GM23338 (cell line): ENCODE data around the gene PEPD. TPM values are rescaled to one million over a fixed set of nuclear protein-coding genes. Genes with fewer than 3 reads are reported as not detected.

Experiments
- ATAC-seq: fragments of 200-7000 bp; cut with Tn5 transposase; 3 replicates; pipeline ENCODE4 v1.9.1; 2020
- DNase-seq: peaks from one replicate; pipeline ENCODE4 v3.0.0-alpha.2; 2015; ENCODE audit warnings: low spot score
- H2AFZ ChIP-seq: fragments of 200-600 bp; sonication (generic); 2 replicates; pipeline ENCODE4 v1.8.0; 2016; ENCODE audit warnings: antibody characterized with exemption, mild to moderate bottlenecking, moderate library complexity
- H3F3A ChIP-seq: fragments of 200-600 bp; sonication (generic); replicated peaks from 2 replicates; pipeline ENCODE4 v1.8.0; 2017; ENCODE audit warnings: antibody characterized with exemption, mixed run types, low read depth
- H3K27ac ChIP-seq: fragments of 200-600 bp; sonication (generic); 2 replicates; pipeline ENCODE4 v1.6.1; 2016; ENCODE audit warnings: low read depth
- H3K27me3 ChIP-seq: fragments of 200-600 bp; sonication (generic); 2 replicates; pipeline ENCODE4 v1.8.0; 2016; ENCODE audit warnings: mild to moderate bottlenecking, mixed run types, moderate library complexity; ENCODE audit not compliant: insufficient read depth
- H3K36me3 ChIP-seq: fragments of 200-600 bp; sonication (generic); 2 replicates; pipeline ENCODE4 v1.8.0; 2016; ENCODE audit warnings: mild to moderate bottlenecking; ENCODE audit not compliant: insufficient read depth
- H3K4me1 ChIP-seq: fragments of 200-600 bp; sonication (generic); 2 replicates; pipeline ENCODE4 v1.8.0; 2016; ENCODE audit warnings: mild to moderate bottlenecking, moderate library complexity; ENCODE audit not compliant: insufficient read depth
- H3K4me2 ChIP-seq: fragments of 200-600 bp; sonication (generic); 2 replicates; pipeline ENCODE4 v1.7.1; 2017; ENCODE audit warnings: mixed run types
- H3K4me3 ChIP-seq: fragments of 200-600 bp; sonication (generic); 2 replicates; pipeline ENCODE4 v1.6.1; 2016; ENCODE audit warnings: mixed run types
- H3K79me2 ChIP-seq: fragments of 200-600 bp; sonication (generic); replicated peaks from 2 replicates; pipeline ENCODE4 v1.8.0; 2017; ENCODE audit warnings: mild to moderate bottlenecking; ENCODE audit not compliant: insufficient read depth
- H3K9me2 ChIP-seq: fragments of 200-600 bp; sonication (generic); 2 replicates; pipeline ENCODE4 v1.8.0; 2017; ENCODE audit not compliant: insufficient read depth
- H4K20me1 ChIP-seq: fragments of 200-600 bp; sonication (generic); replicated peaks from 2 replicates; pipeline ENCODE4 v1.8.0; 2017; ENCODE audit warnings: mild to moderate bottlenecking; ENCODE audit not compliant: insufficient read depth
- H3K27ac Mint-ChIP-seq: 2 replicates; pipeline ENCODE4 v1.8.0; 2020; ENCODE audit warnings: inconsistent platforms, mild to moderate bottlenecking, moderate library complexity, mixed read lengths
- H3K27me3 Mint-ChIP-seq: 3 replicates; pipeline ENCODE4 v1.8.0; 2022; ENCODE audit warnings: low read depth, mild to moderate bottlenecking, moderate library complexity, mixed read lengths, inconsistent platforms; ENCODE audit not compliant: insufficient read depth, poor library complexity
- H3K36me3 Mint-ChIP-seq: 3 replicates; pipeline ENCODE4 v1.8.0; 2021; ENCODE audit warnings: low read depth, mild to moderate bottlenecking, inconsistent platforms, moderate library complexity, mixed read lengths
- H3K4me1 Mint-ChIP-seq: 3 replicates; pipeline ENCODE4 v1.8.0; 2020; ENCODE audit warnings: mild to moderate bottlenecking, inconsistent platforms, mixed read lengths
- H3K4me3 Mint-ChIP-seq: 3 replicates; pipeline ENCODE4 v1.8.0; 2021; ENCODE audit warnings: moderate library complexity, mild to moderate bottlenecking, inconsistent platforms, mixed read lengths
- H3K9me3 Mint-ChIP-seq: 3 replicates; pipeline ENCODE4 v1.8.0; 2020; ENCODE audit warnings: moderate library complexity, mild to moderate bottlenecking, inconsistent platforms, mixed read lengths
- ETS1 ChIP-seq: IDR thresholded peaks from 2 replicates; pipeline ENCODE4 v1.6.1; 2016; ENCODE audit warnings: antibody characterized with exemption
- EZH2 ChIP-seq: fragments of 200-600 bp; sonication (generic); IDR thresholded peaks from one replicate; pipeline ENCODE4 v1.8.0; 2017; ENCODE audit warnings: antibody characterized with exemption, mild to moderate bottlenecking, low read depth; ENCODE audit not compliant: unreplicated experiment
- EZH2phosphoT487 ChIP-seq: fragments of 200-600 bp; sonication (generic); IDR thresholded peaks from one replicate; pipeline ENCODE4 v1.8.1; 2018; ENCODE audit warnings: antibody characterized with exemption; ENCODE audit not compliant: unreplicated experiment
- JUNB ChIP-seq: IDR thresholded peaks from one replicate; pipeline ENCODE4 v1.6.1; 2016; ENCODE audit warnings: antibody characterized with exemption; ENCODE audit not compliant: unreplicated experiment
- NANOG ChIP-seq: IDR thresholded peaks from 2 replicates; pipeline ENCODE4 v1.6.1; 2016; ENCODE audit warnings: antibody characterized with exemption, borderline replicate concordance
- POLR2AphosphoS5 ChIP-seq: IDR thresholded peaks from 2 replicates; pipeline ENCODE4 v1.6.1; 2016; ENCODE audit warnings: antibody characterized with exemption, low read depth
- REST ChIP-seq: IDR thresholded peaks from one replicate; pipeline ENCODE4 v1.6.1; 2018; ENCODE audit warnings: antibody characterized with exemption; ENCODE audit not compliant: unreplicated experiment
- ZNF114 ChIP-seq: fragments of 250-450 bp; sonication (Bioruptor Pico); IDR thresholded peaks from 2 replicates; pipeline ENCODE4 v1.5.0; 2020; ENCODE audit warnings: mild to moderate bottlenecking, moderate library complexity
- ZNF331 ChIP-seq: fragments of 250-450 bp; sonication (Bioruptor Pico); IDR thresholded peaks from 2 replicates; pipeline ENCODE4 v1.5.0; 2020; ENCODE audit warnings: low read depth, mild to moderate bottlenecking, moderate library complexity
- polyA plus RNA-seq: library from polyadenylated mRNA; unstranded; fragments of >200 nt; fragmentation: Nextera tagmentation; extraction: Ambion mirVana; gene quantifications from 2 replicates; pipeline ENCODE4 v1.2.1, GENCODE V29; 2016
- total RNA-seq: library from RNA; depleted of rRNA; stranded (reverse); fragments of >200 nt; shearing (Covaris generic); gene quantifications from 2 replicates; pipeline ENCODE4 v1.2.3, GENCODE V29; 2014
- TF ChIP-seq, protein P1 (sequence below), 2 experiments: fragments of 200-600 bp in 1 of 2; sonication (generic) in 1 of 2; conservative IDR thresholded peaks; 2 replicates each; pipeline versions ENCODE4 v1.5.1 to v1.6.1; 2016 to 2017; ENCODE audit warnings: antibody characterized with exemption in 2 of 2, low read depth in 2 of 2, mild to moderate bottlenecking in 2 of 2, moderate library complexity in 1 of 2
- TF ChIP-seq, protein P2 (sequence below): fragments of 250-450 bp; sonication (Bioruptor Pico); IDR thresholded peaks from 2 replicates; pipeline ENCODE4 v1.5.0; 2020; ENCODE audit warnings: mild to moderate bottlenecking, moderate library complexity

PEPD gene
- total and polyA plus RNA-seq, 2 experiments from 2014 or later = 81.7 to 89.2 TPM

DNA sequence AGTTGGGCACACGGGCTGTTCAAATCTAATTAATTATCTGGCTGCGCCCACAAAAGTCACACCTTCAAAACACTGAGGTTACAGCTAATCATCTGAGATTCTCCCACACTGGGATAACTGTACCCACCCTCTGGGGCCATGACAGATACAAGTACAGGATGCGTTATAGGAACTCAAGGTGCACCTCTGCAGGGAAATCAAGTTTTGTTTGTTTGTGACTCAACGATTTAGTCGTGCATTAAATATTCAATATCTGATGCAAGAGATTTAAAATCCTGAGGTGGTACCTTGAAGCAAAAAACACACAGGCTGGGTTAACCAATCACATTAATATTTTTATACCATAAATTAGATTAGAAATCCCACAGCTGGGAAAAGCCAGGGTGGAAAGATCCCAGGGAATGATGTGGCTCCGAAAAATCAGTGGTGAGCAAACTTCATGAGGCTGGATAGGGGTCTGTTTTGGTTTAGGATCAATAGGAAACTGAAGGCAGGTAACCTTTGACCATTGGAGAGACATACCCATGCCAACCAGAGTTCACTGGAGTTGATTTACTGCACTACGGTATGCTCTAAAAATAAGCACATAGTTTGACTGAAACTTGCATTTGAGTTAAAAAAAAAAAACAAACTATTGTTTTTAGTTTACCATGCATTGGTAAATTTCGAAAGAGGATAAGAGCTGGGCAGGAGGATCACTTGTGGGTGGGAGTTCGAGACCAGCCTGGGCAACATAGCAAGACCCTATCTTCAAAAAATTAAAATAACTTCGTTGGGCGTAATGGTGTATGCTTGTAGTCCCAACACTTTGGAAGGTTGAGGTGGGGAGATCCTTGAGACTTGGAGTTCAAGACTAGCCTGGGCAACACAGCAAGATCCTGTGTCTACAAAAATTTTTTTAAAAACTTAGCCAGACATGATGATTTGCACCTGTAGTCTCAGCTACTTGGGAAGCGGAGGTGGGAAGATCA, 172.0 kb downstream of the PEPD start:
- Histone ChIP-seq H3K4me2 (no peak overlapping the region), H3K27ac (no peak overlapping the region), H3K36me3 (no peaks in the 10 kb centered on the region), H3K9me2 (no peaks in the 10 kb centered on the region), H3K4me3 (no peak overlapping the region), H3F3A (no peaks in the 10 kb centered on the region), H3K27me3 (no peaks in the 10 kb centered on the region), H4K20me1 (no peaks in the 10 kb centered on the region), H3K79me2 (no peaks in the 10 kb centered on the region), H2AFZ (no peak overlapping the region), H3K4me1 (no peaks in the 10 kb centered on the region)
- Mint-ChIP-seq H3K27ac (no peak overlapping the region), H3K36me3 (no peaks in the 10 kb centered on the region), H3K27me3 (peaks cover 3% of the 10 kb centered on the region), H3K9me3 (no peaks in the 10 kb centered on the region), H3K4me1 (peaks cover under 1% of the 10 kb centered on the region; the same call in 1 of the 3 replicates), H3K4me3 (no peak overlapping the region)
- no peak for TF ChIP-seq NANOG
- TF ChIP-seq REST = no peak
- no peak for TF ChIP-seq JUNB
- TF ChIP-seq POLR2AphosphoS5 = no peak
- TF ChIP-seq, protein P1, sequence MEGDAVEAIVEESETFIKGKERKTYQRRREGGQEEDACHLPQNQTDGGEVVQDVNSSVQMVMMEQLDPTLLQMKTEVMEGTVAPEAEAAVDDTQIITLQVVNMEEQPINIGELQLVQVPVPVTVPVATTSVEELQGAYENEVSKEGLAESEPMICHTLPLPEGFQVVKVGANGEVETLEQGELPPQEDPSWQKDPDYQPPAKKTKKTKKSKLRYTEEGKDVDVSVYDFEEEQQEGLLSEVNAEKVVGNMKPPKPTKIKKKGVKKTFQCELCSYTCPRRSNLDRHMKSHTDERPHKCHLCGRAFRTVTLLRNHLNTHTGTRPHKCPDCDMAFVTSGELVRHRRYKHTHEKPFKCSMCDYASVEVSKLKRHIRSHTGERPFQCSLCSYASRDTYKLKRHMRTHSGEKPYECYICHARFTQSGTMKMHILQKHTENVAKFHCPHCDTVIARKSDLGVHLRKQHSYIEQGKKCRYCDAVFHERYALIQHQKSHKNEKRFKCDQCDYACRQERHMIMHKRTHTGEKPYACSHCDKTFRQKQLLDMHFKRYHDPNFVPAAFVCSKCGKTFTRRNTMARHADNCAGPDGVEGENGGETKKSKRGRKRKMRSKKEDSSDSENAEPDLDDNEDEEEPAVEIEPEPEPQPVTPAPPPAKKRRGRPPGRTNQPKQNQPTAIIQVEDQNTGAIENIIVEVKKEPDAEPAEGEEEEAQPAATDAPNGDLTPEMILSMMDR (conservative IDR thresholded peaks at IDR 0.05; ENCODE audit: low read depth in 2 of 2) = no peak
- no peak for TF ChIP-seq ETS1
- TF ChIP-seq, protein P2, sequence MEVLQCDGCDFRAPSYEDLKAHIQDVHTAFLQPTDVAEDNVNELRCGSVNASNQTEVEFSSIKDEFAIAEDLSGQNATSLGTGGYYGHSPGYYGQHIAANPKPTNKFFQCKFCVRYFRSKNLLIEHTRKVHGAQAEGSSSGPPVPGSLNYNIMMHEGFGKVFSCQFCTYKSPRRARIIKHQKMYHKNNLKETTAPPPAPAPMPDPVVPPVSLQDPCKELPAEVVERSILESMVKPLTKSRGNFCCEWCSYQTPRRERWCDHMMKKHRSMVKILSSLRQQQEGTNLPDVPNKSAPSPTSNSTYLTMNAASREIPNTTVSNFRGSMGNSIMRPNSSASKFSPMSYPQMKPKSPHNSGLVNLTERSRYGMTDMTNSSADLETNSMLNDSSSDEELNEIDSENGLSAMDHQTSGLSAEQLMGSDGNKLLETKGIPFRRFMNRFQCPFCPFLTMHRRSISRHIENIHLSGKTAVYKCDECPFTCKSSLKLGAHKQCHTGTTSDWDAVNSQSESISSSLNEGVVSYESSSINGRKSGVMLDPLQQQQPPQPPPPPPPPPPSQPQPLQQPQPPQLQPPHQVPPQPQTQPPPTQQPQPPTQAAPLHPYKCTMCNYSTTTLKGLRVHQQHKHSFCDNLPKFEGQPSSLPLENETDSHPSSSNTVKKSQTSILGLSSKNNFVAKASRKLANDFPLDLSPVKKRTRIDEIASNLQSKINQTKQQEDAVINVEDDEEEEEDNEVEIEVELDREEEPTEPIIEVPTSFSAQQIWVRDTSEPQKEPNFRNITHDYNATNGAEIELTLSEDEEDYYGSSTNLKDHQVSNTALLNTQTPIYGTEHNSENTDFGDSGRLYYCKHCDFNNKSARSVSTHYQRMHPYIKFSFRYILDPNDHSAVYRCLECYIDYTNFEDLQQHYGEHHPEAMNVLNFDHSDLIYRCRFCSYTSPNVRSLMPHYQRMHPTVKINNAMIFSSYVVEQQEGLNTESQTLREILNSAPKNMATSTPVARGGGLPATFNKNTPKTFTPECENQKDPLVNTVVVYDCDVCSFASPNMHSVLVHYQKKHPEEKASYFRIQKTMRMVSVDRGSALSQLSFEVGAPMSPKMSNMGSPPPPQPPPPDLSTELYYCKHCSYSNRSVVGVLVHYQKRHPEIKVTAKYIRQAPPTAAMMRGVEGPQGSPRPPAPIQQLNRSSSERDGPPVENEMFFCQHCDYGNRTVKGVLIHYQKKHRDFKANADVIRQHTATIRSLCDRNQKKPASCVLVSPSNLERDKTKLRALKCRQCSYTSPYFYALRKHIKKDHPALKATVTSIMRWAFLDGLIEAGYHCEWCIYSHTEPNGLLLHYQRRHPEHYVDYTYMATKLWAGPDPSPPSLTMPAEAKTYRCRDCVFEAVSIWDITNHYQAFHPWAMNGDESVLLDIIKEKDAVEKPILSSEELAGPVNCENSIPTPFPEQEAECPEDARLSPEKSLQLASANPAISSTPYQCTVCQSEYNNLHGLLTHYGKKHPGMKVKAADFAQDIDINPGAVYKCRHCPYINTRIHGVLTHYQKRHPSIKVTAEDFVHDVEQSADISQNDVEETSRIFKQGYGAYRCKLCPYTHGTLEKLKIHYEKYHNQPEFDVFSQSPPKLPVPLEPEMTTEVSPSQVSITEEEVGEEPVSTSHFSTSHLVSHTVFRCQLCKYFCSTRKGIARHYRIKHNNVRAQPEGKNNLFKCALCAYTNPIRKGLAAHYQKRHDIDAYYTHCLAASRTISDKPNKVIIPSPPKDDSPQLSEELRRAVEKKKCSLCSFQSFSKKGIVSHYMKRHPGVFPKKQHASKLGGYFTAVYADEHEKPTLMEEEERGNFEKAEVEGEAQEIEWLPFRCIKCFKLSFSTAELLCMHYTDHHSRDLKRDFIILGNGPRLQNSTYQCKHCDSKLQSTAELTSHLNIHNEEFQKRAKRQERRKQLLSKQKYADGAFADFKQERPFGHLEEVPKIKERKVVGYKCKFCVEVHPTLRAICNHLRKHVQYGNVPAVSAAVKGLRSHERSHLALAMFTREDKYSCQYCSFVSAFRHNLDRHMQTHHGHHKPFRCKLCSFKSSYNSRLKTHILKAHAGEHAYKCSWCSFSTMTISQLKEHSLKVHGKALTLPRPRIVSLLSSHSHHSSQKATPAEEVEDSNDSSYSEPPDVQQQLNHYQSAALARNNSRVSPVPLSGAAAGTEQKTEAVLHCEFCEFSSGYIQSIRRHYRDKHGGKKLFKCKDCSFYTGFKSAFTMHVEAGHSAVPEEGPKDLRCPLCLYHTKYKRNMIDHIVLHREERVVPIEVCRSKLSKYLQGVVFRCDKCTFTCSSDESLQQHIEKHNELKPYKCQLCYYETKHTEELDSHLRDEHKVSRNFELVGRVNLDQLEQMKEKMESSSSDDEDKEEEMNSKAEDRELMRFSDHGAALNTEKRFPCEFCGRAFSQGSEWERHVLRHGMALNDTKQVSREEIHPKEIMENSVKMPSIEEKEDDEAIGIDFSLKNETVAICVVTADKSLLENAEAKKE (CRISPR knock-in tag) = no peak
- TF ChIP-seq EZH2 = no peak
- TF ChIP-seq EZH2phosphoT487 = no peak
- TF ChIP-seq ZNF331 (CRISPR knock-in tag) = no peak
- no peak for TF ChIP-seq ZNF114
- ATAC-seq (no peak), DNase-seq (no peak)
